ENCODE results near the gene MAP3K1. TPM values are rescaled to one million over a fixed set of nuclear protein-coding genes. Genes with fewer than 3 reads are reported as not detected.

The MAP3K1 gene
- 18.5 TPM for total RNA-seq

DNA sequence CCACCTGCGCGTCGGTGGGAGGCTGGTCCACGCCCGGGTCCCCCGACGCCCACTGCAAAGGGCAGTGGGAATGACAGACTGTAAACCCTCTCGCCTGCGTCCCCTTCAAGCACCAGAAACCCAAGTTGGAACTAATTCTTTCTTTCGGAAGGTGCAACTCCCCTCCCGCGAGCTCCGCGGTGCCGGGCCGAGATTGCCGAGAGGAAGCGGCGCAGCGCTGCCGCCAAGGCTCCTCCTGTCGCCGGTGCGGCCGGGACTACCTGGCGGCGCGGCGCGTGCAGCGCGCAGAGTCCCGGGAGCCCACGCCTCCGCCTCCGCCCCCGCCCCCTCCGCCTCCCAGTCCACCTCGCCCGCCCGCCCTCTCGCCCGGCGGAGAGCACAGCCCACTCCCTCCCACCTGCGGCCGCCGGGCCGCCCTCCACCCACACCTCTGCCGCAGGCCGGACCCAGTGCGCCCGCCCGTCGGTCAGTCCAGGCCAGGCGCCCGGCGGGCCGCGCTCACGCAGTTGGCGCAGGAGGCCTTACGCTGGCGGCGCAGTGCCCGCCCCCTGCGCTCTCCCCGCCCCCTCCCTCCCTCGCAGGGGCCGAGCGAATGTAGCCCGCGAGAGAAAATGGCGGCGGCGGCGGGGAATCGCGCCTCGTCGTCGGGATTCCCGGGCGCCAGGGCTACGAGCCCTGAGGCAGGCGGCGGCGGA is at the start of gene MAP3K1:
TSS of gene MAP3K1 (plus strand) at position 587 of the 695 bp plus-strand sequence. CDS start at position 612, 25 bp downstream.

GRCh38 chr5:56909294-56910209 is 94.2 kb downstream of the MAP3K1 start, which contains the start of gene SETD9:
Gene SETD9, plus strand, starts transcription at chr5:56909596. Its CDS starts 50 bp downstream, at chr5:56909646.

Other genes with a start within 250 kb of the MAP3K1 start
- gene SETD9, start 94.0 kb downstream of the MAP3K1 start, total RNA-seq, result 2.2 TPM
- 37.2 TPM for gene MIER3, start 136.6 kb downstream of the MAP3K1 start, total RNA-seq

All from parietal lobe (tissue), 1 donor.